PC-3 (cell line): ENCODE measurements around the gene NPLOC4. TPM values are rescaled to one million over a fixed set of nuclear protein-coding genes. Genes with fewer than 3 reads are reported as not detected.

ENCODE experiments used
- ATAC-seq: fragments of 200-7000 bp; cut with Tn5 transposase; 2 replicates; pipeline ENCODE4 v1.9.1; 2020; ENCODE audit warnings: mild to moderate bottlenecking, moderate library complexity
- BruUV-seq: library from RNA; stranded (reverse); fragments of 400-500 nt; replicated peaks from 2 replicates; lab custom pipeline; 2021; lab: Mats Ljungman, UMichigan
- CTCF ChIA-PET: fragments of 300-600 bp; sonication (Branson Sonifier 250); formaldehyde crosslinking; loops from one replicate; lab custom pipeline; 2022; ENCODE audit warnings: antibody characterized with exemption; lab: Charles Lee
- POLR2A ChIA-PET: fragments of 300-600 bp; sonication (Branson Sonifier 250); formaldehyde crosslinking; loops from one replicate; lab custom pipeline; 2022; ENCODE audit warnings: antibody characterized with exemption; ENCODE audit not compliant: unreplicated experiment; lab: Charles Lee
- DNase-seq: peaks from one replicate; pipeline ENCODE4 v3.0.0-alpha.2; 2015
- H2AFZ ChIP-seq: fragments of 300-600 bp; sonication (generic); 2 replicates; pipeline ENCODE4 v1.6.0; 2016; ENCODE audit warnings: antibody characterized with exemption, low read length
- H3F3A ChIP-seq: fragments of 300-600 bp; sonication (generic); one replicate; pipeline ENCODE4 v1.6.0; 2017; ENCODE audit warnings: antibody characterized with exemption, low read length, control low read depth, mild to moderate bottlenecking; ENCODE audit not compliant: unreplicated experiment
- H3K27ac ChIP-seq: fragments of 300-600 bp; sonication (generic); 2 replicates; pipeline ENCODE4 v1.5.1; 2016; ENCODE audit warnings: mild to moderate bottlenecking, low read length
- H3K27me3 ChIP-seq: fragments of 300-600 bp; sonication (generic); 2 replicates; pipeline ENCODE4 v1.6.1; 2016; ENCODE audit warnings: low read length, mixed read lengths
- H3K36me3 ChIP-seq: fragments of 300-600 bp; sonication (generic); 2 replicates; pipeline ENCODE4 v1.6.1; 2016; ENCODE audit warnings: low read depth, mixed run types, low read length, mixed read lengths
- H3K4me1 ChIP-seq: fragments of 300-600 bp; sonication (generic); 2 replicates; pipeline ENCODE4 v1.5.1; 2016; ENCODE audit warnings: low read length; ENCODE audit not compliant: insufficient read depth
- H3K4me2 ChIP-seq: fragments of 300-600 bp; sonication (generic); 2 replicates; pipeline ENCODE4 v1.6.0; 2016; ENCODE audit warnings: low read length
- H3K4me3 ChIP-seq: fragments of 300-600 bp; sonication (generic); 2 replicates; pipeline ENCODE4 v1.5.1; 2016; ENCODE audit warnings: mild to moderate bottlenecking, low read length, mixed read lengths
- H3K79me2 ChIP-seq: fragments of 300-600 bp; sonication (generic); 2 replicates; pipeline ENCODE4 v1.6.1; 2017; ENCODE audit warnings: low read length, mixed read lengths
- H3K9ac ChIP-seq: fragments of 300-600 bp; sonication (generic); 2 replicates; pipeline ENCODE4 v1.6.0; 2016; ENCODE audit warnings: mild to moderate bottlenecking, low read length
- H3K9me2 ChIP-seq: fragments of 300-600 bp; sonication (generic); replicated peaks from 2 replicates; pipeline ENCODE4 v1.6.1; 2016; ENCODE audit warnings: mixed run types, low read length, mixed read lengths
- H3K9me3 ChIP-seq: fragments of 300-600 bp; sonication (generic); 2 replicates; pipeline ENCODE4 v1.6.1; 2016; ENCODE audit warnings: low read length, mixed read lengths
- H4K20me1 ChIP-seq: fragments of 300-600 bp; sonication (generic); 2 replicates; pipeline ENCODE4 v1.6.1; 2016; ENCODE audit warnings: low read length, mixed read lengths
- CTCF ChIP-seq: fragments of 300-600 bp; sonication (generic); conservative IDR thresholded peaks from 2 replicates; pipeline ENCODE4 v1.5.1; 2017; ENCODE audit warnings: antibody characterized with exemption, low read depth, mild to moderate bottlenecking, low read length
- EZH2 ChIP-seq: fragments of 300-600 bp; sonication (generic); IDR thresholded peaks from one replicate; pipeline ENCODE4 v1.6.1; 2017; ENCODE audit warnings: antibody characterized with exemption, mild to moderate bottlenecking, low read length; ENCODE audit not compliant: unreplicated experiment
- EZH2phosphoT487 ChIP-seq: fragments of 300-600 bp; sonication (generic); IDR thresholded peaks from 2 replicates; pipeline ENCODE4 v1.6.1; 2018; ENCODE audit warnings: mild to moderate bottlenecking, antibody characterized with exemption, low read length, borderline replicate concordance
- intact Hi-C: fragments of 100-400 bp; cut with micrococcal nuclease; formaldehyde crosslinking; loops from 2 replicates; pipeline ENCODE4 v1.9.0; 2023
- total RNA-seq: library from RNA; depleted of rRNA; stranded (reverse); fragments of >200 nt; gene quantifications from 2 replicates; pipeline ENCODE4 v1.2.3, GENCODE V29; 2014

NPLOC4 gene
- total RNA-seq, 1 experiment from 2014 or later: 109 TPM

GRCh38 chr17:81511554-81511803 is 125.4 kb downstream of the NPLOC4 start:
- POLR2A ChIA-PET: interaction anchor here (0.5 to 0.6 kb wide), 2 partner anchors 218 to 352 kb away, joined by 3 to 11 read pairs; no protein-coding TSS in a partner anchor
- Histone ChIP-seq H3K36me3 (peaks cover 29% of the 10 kb centered on the region), H3F3A (peaks cover 22% of the 10 kb centered on the region), H3K27ac (no peak overlapping the region), H3K9ac (peak overlapping the region; percentile 91), H3K4me2 (peak overlapping the region; percentile 88), H3K9me3 (no peaks in the 10 kb centered on the region), H3K9me2 (no peaks in the 10 kb centered on the region), H4K20me1 (peaks cover 39% of the 10 kb centered on the region), H3K79me2 (peaks cover 67% of the 10 kb centered on the region), H3K4me1 (peaks cover 31% of the 10 kb centered on the region), H3K4me3 (peak overlapping the region; percentile 99), H3K27me3 (no peaks in the 10 kb centered on the region), H2AFZ (no peak overlapping the region)
- ATAC-seq: no peak
- CTCF ChIA-PET: no interaction called here
- no TSS peak for BruUV-seq
- intact Hi-C loops: loop anchor here (10.0 kb wide), 1 partner anchor 117 kb away; the partner anchor contains the start of gene BAHCC1
- TF ChIP-seq CTCF: no peak
- no peak for TF ChIP-seq EZH2
- TF ChIP-seq EZH2phosphoT487: no peak
- DNase-seq: no peak

DNA sequence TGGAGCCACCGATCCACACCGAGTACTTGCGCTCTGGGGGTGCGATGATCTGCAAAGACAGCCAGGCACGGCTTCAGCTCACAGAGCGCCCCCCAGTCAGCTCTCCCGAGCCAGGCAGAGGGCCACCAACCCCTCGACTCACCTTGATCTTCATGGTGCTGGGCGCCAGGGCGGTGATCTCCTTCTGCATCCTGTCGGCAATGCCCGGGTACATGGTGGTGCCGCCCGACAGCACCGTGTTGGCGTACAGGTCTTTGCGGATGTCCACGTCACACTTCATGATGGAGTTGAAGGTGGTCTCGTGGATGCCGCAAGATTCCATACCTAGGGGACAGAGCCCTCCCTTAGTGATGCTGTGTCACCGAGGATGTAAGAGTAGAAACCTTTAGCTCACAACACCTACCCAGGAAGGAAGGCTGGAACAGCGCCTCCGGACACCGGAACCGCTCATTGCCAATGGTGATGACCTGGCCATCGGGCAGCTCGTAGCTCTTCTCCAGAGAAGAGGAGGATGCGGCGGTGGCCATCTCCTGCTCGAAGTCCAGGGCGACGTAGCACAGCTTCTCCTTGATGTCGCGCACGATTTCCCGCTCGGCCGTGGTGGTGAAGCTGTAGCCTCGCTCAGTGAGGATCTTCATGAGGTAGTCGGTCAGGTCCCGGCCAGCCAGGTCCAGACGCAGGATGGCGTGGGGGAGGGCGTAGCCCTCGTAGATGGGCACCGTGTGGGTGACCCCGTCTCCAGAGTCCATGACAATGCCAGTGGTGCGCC is 125.9 kb downstream of the NPLOC4 start:
- intact Hi-C loops: loop anchor here (10.0 kb wide), 1 partner anchor 116 kb away; the partner anchor contains the start of gene BAHCC1
- H3K27ac ChIP-seq: no peak overlapping the region

More for the DNA sequence above, 125.9 kb downstream of the NPLOC4 start:
- Histone ChIP-seq H3K4me3 (peak overlapping the region; percentile 99), H2AFZ (no peak overlapping the region), H3F3A (peaks cover 22% of the 10 kb centered on the region), H3K79me2 (peaks cover 62% of the 10 kb centered on the region), H3K27me3 (no peaks in the 10 kb centered on the region), H3K4me1 (peaks cover 26% of the 10 kb centered on the region), H3K36me3 (peaks cover 29% of the 10 kb centered on the region), H3K4me2 (peak overlapping the region; percentile 88), H3K9ac (peak overlapping the region; percentile 91), H3K9me2 (no peaks in the 10 kb centered on the region), H4K20me1 (peaks cover 39% of the 10 kb centered on the region), H3K9me3 (no peaks in the 10 kb centered on the region)
- ATAC-seq (no peak), DNase-seq (peak; percentile 20)
- ChIA-PET POLR2A (interaction anchor here (0.5 to 0.6 kb wide), 2 partner anchors 217 to 352 kb away, joined by 3 to 11 read pairs; no protein-coding TSS in a partner anchor), CTCF (no interaction called here)
- BruUV-seq: no TSS peak
- TF ChIP-seq EZH2 (no peak), CTCF (no peak), EZH2phosphoT487 (no peak)
